Measurements from ENCODE around the gene KRTAP20-3. TPM values are rescaled to one million over a fixed set of nuclear protein-coding genes. Genes with fewer than 3 reads are reported as not detected.

The KRTAP20-3 gene
- total RNA-seq, 1 donor = not detected

DNA sequence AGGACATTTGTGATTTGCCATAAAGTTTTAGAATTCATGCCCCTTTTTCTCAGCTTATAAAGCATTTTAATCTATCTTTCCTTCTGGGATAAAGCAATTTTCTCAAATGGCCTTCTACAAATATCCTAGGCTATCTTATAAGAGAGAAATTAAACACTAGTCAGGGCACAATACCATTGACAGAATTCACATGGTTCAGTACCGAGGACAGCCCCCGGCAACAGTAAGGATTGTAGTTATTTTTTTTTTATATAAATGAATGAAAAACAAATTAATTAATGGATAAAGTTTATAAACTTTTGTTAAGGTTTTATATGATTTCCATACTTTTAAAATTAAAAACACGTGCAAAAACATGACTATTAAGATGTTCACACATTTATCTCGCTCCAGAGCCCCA is 14.6 kb upstream of the KRTAP20-3 start:
- TF ChIP-seq, protein P1, sequence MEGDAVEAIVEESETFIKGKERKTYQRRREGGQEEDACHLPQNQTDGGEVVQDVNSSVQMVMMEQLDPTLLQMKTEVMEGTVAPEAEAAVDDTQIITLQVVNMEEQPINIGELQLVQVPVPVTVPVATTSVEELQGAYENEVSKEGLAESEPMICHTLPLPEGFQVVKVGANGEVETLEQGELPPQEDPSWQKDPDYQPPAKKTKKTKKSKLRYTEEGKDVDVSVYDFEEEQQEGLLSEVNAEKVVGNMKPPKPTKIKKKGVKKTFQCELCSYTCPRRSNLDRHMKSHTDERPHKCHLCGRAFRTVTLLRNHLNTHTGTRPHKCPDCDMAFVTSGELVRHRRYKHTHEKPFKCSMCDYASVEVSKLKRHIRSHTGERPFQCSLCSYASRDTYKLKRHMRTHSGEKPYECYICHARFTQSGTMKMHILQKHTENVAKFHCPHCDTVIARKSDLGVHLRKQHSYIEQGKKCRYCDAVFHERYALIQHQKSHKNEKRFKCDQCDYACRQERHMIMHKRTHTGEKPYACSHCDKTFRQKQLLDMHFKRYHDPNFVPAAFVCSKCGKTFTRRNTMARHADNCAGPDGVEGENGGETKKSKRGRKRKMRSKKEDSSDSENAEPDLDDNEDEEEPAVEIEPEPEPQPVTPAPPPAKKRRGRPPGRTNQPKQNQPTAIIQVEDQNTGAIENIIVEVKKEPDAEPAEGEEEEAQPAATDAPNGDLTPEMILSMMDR (IDR thresholded peaks at IDR 0.05; ENCODE audit: extremely low read depth, low read depth, low read length) = no peak
- DNase-seq (ENCODE audit: insufficient read length, low spot score, missing footprints) = no peak
- Histone ChIP-seq H3K4me1 (ENCODE audit: insufficient read depth, low read length) (no peaks in the 10 kb centered on the region), H3K4me2 (ENCODE audit: insufficient read depth, low read length) (no peak overlapping the region), H3K36me3 (ENCODE audit: insufficient read depth, low read length) (no peaks in the 10 kb centered on the region), H3K4me3 (ENCODE audit: insufficient read depth, low read length) (no peak overlapping the region), H4K20me1 (ENCODE audit: insufficient read depth, low read length) (no peaks in the 10 kb centered on the region), H3K27ac (ENCODE audit: low read depth, low read length) (no peak overlapping the region), H2AFZ (ENCODE audit: low read length) (no peak overlapping the region), H3K9me3 (ENCODE audit: low read depth, low read length) (no peaks in the 10 kb centered on the region), H3K27me3 (ENCODE audit: insufficient read depth, low read length) (no peaks in the 10 kb centered on the region), H3K79me2 (ENCODE audit: insufficient read depth, low read length) (no peaks in the 10 kb centered on the region)

DNA sequence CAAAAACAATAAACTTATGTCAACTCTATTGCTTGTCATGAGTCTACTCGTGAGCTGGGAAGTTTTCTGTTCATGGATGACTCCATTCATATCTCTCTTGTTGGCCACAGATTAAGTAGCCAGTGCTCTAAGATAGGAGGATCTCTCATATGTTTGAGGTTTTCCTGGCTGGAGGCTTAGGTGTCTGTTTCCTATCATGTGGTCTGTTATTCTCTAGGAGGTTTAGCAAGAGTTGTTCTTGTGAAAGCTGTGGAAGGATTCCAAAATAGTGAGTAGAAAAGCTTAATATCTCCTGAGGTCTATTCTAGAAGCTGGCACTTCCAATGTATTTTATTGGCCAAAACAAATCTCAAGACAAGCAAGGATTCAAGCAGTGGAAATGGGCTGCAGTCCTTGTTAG is 13.5 kb upstream of the KRTAP20-3 start:
- Histone ChIP-seq H4K20me1 (ENCODE audit: insufficient read depth, low read length) (no peaks in the 10 kb centered on the region), H3K4me2 (ENCODE audit: insufficient read depth, low read length) (no peak overlapping the region), H3K27ac (ENCODE audit: low read depth, low read length) (no peak overlapping the region), H2AFZ (ENCODE audit: low read length) (no peak overlapping the region), H3K4me3 (ENCODE audit: insufficient read depth, low read length) (no peak overlapping the region), H3K79me2 (ENCODE audit: insufficient read depth, low read length) (no peaks in the 10 kb centered on the region), H3K4me1 (ENCODE audit: insufficient read depth, low read length) (no peaks in the 10 kb centered on the region), H3K36me3 (ENCODE audit: insufficient read depth, low read length) (no peaks in the 10 kb centered on the region), H3K9me3 (ENCODE audit: low read depth, low read length) (no peaks in the 10 kb centered on the region), H3K27me3 (ENCODE audit: insufficient read depth, low read length) (no peaks in the 10 kb centered on the region)
- TF ChIP-seq, protein P1 (IDR thresholded peaks at IDR 0.05; ENCODE audit: extremely low read depth, low read depth, low read length) = no peak
- no peak for DNase-seq (ENCODE audit: insufficient read length, low spot score, missing footprints)

DNA sequence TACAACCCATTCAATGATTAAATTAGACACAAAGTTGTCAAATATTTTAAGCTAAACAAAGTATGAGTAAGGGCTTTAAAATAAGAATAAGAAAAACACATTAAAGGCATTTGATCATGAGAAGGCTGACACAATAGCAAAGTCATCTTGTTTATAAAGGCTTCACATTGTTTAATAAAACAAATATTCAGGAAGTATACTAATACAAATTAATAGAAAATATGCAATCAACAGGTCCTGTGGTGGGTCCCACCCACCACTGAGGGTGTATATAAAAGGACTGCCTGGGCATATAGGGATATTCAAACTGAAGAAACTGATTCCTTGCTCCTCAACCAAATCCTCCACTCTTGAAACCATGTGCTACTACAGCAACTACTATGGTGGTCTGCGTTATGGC is 7.8 kb upstream of the KRTAP20-3 start, which contains the start of gene KRTAP20-2:
Gene KRTAP20-2, plus strand, starts transcription at position 301 of the 400 bp plus-strand sequence. Its CDS starts 58 bp downstream, at position 359.
- Histone ChIP-seq H3K4me3 (ENCODE audit: insufficient read depth, low read length) (no peak within 1 kb of the TSS), H4K20me1 (ENCODE audit: insufficient read depth, low read length) (no peaks in the 10 kb centered on the region), H3K36me3 (ENCODE audit: insufficient read depth, low read length) (no peaks in the 10 kb centered on the region), H3K4me2 (ENCODE audit: insufficient read depth, low read length) (no peak within 1 kb of the TSS), H3K4me1 (ENCODE audit: insufficient read depth, low read length) (no peaks in the 10 kb centered on the region), H3K27ac (ENCODE audit: low read depth, low read length) (no peak within 1 kb of the TSS), H3K9me3 (ENCODE audit: low read depth, low read length) (no peaks in the 10 kb centered on the region), H3K79me2 (ENCODE audit: insufficient read depth, low read length) (no peaks in the 10 kb centered on the region), H2AFZ (ENCODE audit: low read length) (no peak within 1 kb of the TSS), H3K27me3 (ENCODE audit: insufficient read depth, low read length) (no peaks in the 10 kb centered on the region)
- no peak for DNase-seq (ENCODE audit: insufficient read length, low spot score, missing footprints)
- TF ChIP-seq, protein P1 (IDR thresholded peaks at IDR 0.05; ENCODE audit: extremely low read depth, low read depth, low read length) = no peak

DNA sequence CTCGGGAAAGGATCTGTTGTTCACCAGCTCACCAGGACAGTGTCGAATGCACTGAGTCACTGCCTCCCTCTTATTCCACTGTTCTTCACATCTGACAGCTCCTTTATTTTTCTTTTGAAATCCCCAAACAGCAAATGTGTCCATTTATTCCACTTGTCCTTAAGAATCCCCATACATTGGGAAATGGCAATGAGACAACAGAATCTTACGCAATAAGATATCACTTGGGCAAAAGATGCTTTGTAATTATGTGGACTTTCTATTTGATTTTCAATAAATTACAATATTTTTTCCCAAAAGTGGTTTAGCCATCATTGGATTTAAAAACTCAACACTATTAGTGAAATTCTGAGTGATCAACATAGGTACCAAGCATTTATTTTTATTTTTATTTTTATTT is 4.0 kb upstream of the KRTAP20-3 start:
- H3K9me3 ChIP-seq (ENCODE audit: low read depth, low read length) = no peaks in the 10 kb centered on the region
- no peaks in the 10 kb centered on the region for H3K79me2 ChIP-seq (ENCODE audit: insufficient read depth, low read length)
- H3K4me2 ChIP-seq (ENCODE audit: insufficient read depth, low read length) = no peak overlapping the region
- no peak overlapping the region for H3K27ac ChIP-seq (ENCODE audit: low read depth, low read length)
- H2AFZ ChIP-seq (ENCODE audit: low read length) = no peak overlapping the region
- H3K27me3 ChIP-seq (ENCODE audit: insufficient read depth, low read length) = no peaks in the 10 kb centered on the region
- no peaks in the 10 kb centered on the region for H3K36me3 ChIP-seq (ENCODE audit: insufficient read depth, low read length)
- TF ChIP-seq, protein P1 (IDR thresholded peaks at IDR 0.05; ENCODE audit: extremely low read depth, low read depth, low read length) = no peak
- H4K20me1 ChIP-seq (ENCODE audit: insufficient read depth, low read length) = no peaks in the 10 kb centered on the region
- H3K4me1 ChIP-seq (ENCODE audit: insufficient read depth, low read length) = no peaks in the 10 kb centered on the region
- DNase-seq (ENCODE audit: insufficient read length, low spot score, missing footprints) = no peak
- no peak overlapping the region for H3K4me3 ChIP-seq (ENCODE audit: insufficient read depth, low read length)

Measured in osteoblast (primary cell).